ENCODE measurements around the gene SRPK2. TPM values are rescaled to one million over a fixed set of nuclear protein-coding genes. Genes with fewer than 3 reads are reported as not detected.
"Not testable (repeated sequence)": the region's sequence is repeated elsewhere in the genome, so short reads cannot be mapped to it uniquely, and the experiment has no call there.

The SRPK2 gene
- total RNA-seq, 1 experiment from 2014 or later = 65.4 TPM

- DNase-seq (ENCODE audit: low spot score) = no peak
Observed at GRCh38 chr7:105267244-105267643, 121.5 kb downstream of the SRPK2 start.

DNA sequence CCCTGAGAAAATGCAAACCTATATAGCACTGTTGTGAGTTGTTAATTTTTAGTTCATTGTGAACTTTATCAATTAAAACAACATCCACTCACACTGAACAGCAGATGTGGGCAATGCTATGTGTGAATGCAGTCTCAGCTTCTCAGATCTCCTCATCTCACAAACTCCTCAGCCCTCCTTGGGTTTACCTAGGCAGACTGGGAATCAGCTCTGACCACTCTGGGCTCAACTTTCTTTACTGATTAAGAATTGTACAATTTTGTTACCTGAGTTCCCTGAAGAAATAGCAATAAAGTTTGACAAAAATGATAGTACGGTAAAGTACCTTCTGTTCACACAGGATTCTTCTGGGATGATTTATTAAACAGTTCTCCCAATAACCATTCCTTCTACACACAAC lies 124.0 kb downstream of the SRPK2 start:
- no peak for DNase-seq (ENCODE audit: low spot score)

DNA sequence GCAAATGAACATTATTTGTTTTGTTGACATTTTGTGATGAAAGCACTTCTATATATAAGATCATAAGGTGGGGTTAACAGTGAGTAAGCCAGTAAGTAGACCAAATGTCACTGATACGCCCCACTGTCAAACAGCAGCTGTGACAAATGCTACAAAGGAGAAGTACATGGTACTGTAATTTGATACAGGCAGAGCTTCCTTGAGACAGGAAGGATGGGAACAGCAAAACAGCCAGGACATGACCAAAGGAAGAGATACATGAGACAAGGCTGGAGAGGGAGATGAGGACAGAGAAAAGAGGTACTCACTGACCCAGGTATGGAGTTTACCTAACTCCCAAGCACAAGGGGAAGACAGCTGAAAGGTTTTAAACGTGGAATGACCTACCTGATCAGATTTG lies 127.0 kb downstream of the SRPK2 start:
- no peak for DNase-seq (ENCODE audit: low spot score)

- not testable (repeated sequence) for DNase-seq (ENCODE audit: low spot score)
Observed at GRCh38 chr7:105260201-105260871, 128.4 kb downstream of the SRPK2 start.

GRCh38 chr7:105258919-105259318 lies 129.8 kb downstream of the SRPK2 start:
- DNase-seq (ENCODE audit: low spot score) = not testable (repeated sequence)

- DNase-seq (ENCODE audit: low spot score) = no peak
Observed at GRCh38 chr7:105257338-105257737, 131.4 kb downstream of the SRPK2 start.

DNA sequence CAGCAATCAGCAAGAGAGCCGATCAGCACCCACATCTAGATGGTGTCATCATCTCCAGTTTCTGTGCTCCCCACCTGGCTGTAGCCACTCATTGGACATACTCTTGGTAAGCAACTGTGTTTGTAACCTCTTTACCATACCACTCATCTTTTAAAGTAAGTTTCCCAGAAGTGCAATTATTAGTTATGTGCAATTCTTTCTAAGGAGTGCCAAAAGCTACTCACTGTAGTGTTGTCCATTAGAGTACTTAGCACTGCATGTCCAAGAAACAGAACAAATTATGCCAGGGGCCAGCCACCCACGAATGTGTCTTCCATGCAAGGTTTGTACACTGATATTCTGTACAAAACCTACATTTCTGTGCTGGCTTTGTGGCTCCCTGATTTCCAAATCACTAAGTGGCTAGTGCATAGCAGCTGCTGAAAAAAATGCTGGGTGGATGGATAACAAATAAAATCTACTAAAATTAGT lies 131.9 kb downstream of the SRPK2 start:
- no peak for DNase-seq (ENCODE audit: low spot score)

- DNase-seq (ENCODE audit: low spot score) = no peak
Observed at GRCh38 chr7:105250706-105251105, 138.0 kb downstream of the SRPK2 start.

DNA sequence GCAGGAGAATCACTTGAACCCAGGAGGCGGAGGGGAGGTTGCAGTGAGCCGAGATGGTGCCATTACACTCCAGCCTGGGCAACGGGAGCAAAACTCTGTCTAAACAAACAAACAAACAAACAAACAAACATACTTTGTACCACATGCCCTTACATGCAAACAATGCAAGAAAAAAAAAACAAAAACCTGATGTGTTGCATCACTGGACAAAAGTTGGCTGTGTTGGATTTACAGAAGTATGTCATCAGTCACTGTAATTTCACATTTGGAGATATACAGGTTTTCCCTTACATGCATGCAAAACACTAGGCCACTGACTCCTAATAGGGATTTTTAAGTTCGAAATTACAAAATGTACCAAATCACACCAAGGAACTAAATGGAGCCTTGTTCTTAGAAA lies 138.5 kb downstream of the SRPK2 start:
- no peak for DNase-seq (ENCODE audit: low spot score)

DNA sequence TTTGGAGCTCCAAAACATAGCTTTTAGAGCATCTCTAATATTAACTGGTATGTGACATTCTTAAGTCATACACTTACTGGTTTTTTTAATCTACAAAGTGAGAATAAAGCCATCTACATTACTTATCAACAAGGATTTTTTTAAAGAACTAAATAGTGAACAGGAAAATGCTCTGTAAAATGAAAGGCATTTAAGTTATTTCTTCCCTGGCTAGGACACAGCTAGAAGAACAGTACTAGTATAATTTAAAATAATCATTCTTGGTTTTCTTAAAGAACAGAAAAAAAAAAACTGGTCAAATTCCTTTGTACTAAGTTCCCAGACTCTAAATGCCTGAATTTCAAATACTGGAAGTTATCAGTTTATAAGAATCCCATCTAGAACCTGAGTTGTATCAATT lies 139.5 kb downstream of the SRPK2 start:
- DNase-seq (ENCODE audit: low spot score) = no peak

DNA sequence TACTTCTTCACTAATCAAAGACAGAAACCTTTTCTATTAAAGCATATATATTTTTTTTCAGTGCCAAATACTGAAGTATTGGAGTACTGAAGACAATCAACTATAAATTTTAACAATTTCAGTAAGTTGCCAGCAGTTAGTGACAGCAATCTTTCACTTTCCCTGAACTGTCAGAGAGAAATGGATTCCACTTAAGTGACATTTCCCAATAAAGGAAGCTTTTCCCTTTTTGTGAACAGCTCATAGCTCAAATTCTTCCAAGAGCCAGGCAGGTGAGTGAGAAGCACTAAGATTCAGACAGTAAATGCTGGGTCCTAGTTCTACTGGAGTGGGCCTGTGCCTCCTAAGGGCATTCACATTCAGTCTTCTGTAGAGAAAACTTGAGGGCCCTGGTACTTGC lies 142.0 kb downstream of the SRPK2 start:
- no peak for DNase-seq (ENCODE audit: low spot score)

DNA sequence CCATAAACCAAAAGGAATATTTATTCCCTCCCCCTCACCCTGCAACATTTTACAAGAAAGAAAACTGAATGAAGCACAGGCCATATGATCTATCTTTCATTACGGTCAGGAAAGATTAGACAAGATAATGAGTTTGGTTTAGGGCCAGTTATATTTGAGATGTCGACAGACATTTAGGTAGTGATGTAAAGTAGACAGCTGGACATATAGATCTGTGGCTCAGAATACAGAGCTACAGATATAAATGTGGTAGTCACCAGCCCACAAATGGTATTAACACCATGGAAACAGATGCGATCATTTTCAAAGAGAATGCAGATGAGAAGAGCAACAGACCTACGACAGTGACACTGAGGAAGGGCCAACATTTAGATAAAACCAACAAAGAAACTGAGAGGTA lies 142.5 kb downstream of the SRPK2 start:
- DNase-seq (ENCODE audit: low spot score) = no peak

DNA sequence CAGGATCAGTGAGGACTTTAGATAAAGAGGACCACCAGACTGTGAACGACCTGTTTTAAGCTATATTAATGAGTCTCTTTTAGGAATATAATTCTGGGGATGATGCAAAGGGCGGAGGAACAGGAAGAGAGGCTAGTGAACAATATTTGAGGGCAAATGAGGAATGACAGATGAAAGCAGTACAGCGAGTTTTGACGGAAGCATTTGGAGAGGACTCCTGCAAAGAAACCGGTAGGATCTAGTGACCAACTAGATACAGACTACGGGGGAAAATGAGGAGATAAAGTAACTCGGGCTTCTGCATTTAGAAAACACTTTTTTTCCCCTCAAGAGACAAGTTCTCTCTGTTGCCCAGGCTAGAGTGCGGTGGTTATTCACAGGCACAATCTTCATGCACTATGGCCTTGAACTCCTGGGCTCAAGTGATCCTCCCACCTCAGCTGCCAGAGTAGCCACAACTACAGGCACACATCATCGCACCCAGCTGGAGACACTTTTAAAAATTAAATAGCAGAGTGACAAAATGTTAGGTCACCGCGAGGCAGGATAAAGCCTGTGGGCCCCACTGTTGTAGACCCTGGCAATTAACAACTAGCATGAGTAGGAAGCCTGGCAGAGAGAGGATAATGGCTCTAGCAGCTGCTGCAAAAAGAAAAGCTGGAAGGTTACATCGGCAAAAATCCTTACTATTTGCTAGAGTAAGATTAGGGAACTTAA lies 143.2 kb downstream of the SRPK2 start:
- no peak for DNase-seq (ENCODE audit: low spot score)

DNA sequence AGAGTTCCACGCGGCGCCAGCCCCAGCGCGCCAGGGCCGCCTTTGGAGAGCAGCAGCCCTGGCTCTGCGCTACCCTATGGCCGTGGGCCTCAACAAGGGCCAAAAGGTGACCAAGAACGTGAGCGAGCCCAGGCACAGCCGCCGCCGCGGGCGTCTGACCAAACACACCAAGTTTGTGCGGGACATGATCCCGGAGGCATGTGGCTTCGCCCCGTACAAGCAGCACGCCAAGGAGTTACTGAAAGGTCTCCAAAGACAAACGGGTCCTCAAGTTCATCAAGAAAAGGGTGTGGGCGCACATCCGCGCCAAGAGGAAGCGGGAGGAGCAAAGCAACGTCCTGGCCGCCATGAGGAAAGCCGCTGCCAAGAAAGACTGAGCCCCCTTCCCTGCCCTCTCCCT lies 144.1 kb downstream of the SRPK2 start:
- no peak for DNase-seq (ENCODE audit: low spot score)

- DNase-seq (ENCODE audit: low spot score) = no peak
Observed at GRCh38 chr7:105241198-105241597, 147.5 kb downstream of the SRPK2 start.

DNA sequence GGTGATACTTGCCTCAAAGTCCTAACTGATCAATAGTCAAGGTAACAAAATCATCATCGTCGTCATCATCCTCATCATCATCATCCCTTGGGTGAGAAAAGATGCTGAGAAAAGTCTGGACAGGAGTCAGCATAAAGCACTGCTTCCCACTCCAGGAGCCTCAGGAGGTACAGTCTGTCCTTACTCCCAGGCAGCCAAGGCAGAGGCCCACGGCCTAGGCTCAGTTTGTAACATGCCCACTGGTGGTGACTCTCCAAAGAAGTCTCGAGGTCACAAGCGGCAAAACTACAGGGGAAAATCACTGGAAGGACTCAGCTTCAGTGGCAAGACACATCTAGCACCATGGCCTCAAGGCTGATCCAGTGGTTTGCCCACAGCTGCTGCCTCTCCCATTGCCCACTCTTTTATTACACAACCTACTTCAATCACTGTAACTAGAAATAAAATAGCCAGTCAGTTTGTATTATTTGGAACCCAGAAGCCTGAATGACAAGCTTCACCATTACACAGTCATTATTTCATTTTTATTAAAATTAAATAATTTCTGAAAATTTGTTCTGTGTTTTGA lies 150.4 kb downstream of the SRPK2 start:
- no peak for DNase-seq (ENCODE audit: low spot score)

DNA sequence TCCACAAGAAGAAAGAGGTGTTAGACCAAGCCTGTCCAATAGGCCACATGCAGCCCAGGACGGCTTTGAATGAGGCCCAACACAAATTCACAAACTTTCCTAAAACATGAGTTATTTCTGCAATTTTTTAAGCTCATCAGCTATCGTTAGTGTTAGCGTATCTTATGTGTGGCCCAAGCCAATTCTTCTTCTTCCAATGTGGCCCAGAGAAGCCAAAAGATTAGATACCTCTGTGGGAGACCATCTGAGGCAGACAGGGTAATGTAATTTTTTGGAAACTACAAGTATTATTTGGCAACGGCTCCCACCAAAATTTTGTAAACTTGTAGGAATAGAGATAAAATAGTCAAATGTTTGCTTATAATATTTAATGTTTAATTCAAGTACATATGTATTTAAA lies 153.8 kb downstream of the SRPK2 start:
- DNase-seq (ENCODE audit: low spot score) = no peak

DNA sequence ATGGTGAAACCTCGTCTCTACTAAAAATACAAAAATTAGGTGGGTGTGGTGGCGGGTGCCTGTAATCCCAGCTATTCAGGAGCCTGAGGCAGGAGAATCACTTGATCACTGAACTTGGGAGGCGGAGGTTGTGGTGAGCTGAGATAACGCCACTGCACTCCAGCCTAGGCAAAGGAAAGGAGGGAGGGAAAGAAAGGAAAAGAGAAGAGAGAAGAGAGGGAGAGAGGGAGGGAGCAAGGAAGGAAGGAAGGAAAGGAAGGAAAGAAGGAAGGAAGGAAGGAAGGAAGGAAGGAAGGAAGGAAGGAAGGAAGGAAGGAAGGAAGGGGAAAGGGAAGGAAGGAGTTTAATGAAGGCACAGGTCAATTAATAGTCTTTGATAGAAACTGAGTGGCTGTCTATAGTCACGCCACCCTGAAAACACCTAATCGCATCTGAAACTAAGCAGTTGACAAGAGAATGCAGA lies 155.9 kb downstream of the SRPK2 start:
- DNase-seq (ENCODE audit: low spot score) = not testable (repeated sequence)

GRCh38 chr7:105230486-105230885 lies 158.2 kb downstream of the SRPK2 start:
- no peak for DNase-seq (ENCODE audit: low spot score)

DNA sequence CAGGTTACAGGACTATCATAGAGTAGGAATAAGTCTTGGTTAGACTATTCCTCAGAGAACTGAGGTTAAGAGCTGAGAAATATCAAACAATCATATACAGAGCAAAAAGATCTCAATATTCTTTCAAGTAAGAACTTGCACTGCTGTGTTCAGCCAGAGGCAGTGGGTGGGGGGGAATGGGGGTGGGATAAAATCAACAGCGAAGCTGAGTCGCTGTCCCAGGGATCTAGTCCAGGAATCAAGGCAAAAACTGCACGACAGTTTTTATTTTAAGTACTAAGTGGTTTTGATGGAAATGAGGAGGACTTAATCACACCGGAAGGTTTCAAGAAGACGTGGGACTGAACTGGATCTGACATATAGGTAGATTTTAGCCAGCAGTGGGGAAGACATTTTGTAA lies 159.1 kb downstream of the SRPK2 start:
- DNase-seq (ENCODE audit: low spot score) = no peak

GRCh38 chr7:105228555-105228954 lies 160.2 kb downstream of the SRPK2 start:
- no peak for DNase-seq (ENCODE audit: low spot score)

DNA sequence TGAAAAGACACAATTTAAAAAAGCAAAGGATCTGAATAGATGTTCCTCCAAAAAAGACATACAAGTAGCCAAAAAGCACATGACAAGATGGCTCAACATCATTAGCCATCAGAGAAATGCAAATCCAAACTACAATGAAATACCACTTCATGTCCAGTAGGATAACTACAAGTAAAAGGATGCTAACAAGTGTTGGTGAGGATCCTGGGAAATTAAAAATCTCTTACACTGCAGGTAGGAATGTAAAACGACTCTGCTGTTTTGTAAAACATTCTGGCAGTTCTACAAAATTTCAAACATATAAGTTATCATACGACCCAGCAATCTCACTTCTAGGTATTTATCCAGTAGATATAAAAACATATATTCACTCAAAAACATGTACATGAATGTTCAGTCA lies 161.3 kb downstream of the SRPK2 start:
- no peak for DNase-seq (ENCODE audit: low spot score)

Measured in A172 (cell line).